Dedifferentiated amniotic fluid mesenchymal stem cell (primary cell): ENCODE measurements around the gene TFDP2.
"Not testable (repeated sequence)": the region's sequence is repeated elsewhere in the genome, so short reads cannot be mapped to it uniquely, and the experiment has no call there.

Experiments
- DNase-seq: peaks from one replicate; pipeline ENCODE4 v3.0.0-alpha.2; 2016; ENCODE audit errors: extremely low spot score

Gene TFDP2

DNA sequence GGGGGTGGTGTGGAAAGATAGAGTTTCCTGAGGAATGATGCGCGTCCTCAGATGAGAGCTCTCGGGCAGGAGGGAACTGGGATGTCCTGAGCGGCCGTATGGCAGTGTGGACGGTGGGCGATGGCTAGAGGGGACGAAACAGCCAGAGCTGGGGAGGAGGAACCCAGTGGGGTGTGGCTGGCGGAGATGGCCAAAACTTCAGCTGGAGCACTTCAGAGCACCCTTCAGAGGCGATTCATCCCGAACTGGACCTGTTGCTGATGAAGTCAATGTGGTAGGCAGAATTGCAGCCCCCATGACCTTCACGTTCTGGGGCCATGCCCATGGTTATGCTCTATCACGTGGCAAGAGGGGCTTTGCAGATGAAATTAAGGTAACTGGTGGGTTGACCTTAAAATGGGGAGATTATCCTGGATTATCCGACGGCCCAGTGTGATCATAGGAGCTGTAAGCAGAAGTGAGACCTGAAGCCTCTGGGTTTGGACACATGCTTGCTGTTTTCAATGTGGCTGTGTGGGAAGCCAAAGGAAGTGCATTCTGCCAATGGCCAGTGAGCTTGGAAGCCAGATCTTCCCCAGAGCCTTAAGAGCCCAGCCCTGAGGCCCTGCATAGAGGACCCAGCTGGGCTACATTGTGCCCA, 220.6 kb downstream of the TFDP2 start:
- no peak for DNase-seq

DNA sequence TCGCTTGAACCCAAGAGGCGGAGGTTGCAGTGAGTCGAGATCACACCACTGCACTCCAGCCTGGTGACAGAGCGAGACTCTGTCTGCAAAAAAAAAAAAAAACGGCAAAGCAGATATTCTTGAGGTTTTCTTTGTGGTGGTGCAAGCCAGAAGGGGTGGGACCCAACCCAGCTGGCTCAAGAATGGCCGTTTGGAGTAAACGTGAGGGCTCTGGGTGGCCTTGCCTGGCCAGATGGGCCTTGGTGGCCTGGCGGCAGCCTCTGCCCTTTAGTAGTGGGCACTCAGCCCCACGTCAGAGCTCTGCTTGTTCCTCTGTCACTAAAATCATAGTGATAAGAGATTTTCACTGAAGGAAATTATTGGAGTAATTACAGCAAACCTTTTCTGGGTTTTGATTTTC, 222.4 kb downstream of the TFDP2 start:
- DNase-seq: no peak

DNA sequence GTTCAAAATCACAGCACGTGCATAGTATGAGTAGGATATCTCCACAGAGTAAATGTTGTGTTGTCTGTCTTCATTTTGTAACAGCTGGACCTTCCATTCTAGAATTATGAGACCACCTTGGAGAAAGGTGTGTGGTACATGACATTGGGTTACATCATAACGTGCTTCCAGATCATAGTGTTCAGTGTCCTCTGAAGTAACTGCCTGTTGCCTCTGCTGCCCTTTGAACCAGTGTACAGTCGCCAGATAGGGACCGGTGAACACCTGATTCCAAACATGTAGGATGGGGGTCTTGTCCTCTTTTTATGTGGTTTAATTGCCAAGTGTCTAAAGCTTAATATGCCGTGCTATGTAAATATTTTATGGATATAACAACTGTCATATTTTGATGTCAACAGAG, 223.7 kb downstream of the TFDP2 start:
- not testable (repeated sequence) for DNase-seq

DNA sequence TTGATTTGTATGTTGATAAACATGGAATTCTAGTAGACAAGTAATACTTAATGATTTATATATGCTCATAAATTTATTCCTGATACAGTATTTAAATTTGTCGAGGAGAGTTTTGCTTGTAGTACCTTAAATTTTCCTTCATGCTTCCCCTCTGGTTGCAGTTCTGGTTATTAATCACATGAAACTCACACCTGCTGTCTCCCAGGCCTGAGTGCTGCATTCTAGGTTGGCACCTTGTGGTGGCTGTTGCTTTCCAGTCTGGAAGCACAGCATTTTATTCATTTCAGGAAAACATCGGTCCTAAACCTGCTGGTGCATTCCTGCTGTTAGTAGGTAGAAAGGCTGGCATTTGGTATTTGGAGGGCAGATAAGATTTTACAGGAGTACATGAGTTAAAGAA, 228.0 kb downstream of the TFDP2 start:
- DNase-seq: no peak

DNA sequence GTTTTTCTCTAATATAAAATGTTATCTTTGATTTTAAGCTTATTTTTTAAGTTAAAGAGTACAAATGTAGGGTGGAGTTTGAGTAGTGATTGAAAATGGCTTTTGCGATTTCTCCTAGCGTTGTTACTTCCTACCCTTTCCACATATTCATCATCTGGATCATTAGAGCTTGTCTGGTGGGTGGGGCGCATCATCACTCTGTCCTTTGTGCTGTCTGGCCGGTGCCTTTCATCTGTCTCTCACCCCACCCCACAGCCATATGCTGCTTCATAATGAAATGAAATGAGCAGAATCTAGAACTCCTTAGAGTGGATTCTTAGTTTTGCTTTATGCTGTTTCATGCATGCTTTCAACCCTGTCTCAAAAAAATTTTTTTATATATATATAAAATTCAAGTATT, 228.6 kb downstream of the TFDP2 start:
- no peak for DNase-seq

DNA sequence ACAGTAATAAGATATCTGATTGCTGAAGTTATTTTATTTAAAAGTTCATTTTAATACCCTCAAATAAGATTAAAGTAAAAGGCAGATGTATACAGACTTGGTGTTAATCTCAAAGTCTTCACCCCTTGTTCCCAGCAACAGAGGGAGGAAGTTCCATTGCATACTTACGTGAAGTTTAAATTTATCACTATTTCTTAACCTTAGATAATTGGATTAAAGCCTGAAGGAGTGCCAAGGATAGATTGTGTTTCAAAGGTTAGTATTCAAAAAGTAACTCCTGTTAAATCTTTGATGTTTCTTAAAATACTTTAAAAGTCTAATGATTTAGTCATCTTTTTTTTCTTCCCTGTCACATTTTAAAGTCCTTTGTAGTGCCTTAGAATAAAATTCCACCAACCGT, 233.6 kb downstream of the TFDP2 start:
- DNase-seq: no peak

DNA sequence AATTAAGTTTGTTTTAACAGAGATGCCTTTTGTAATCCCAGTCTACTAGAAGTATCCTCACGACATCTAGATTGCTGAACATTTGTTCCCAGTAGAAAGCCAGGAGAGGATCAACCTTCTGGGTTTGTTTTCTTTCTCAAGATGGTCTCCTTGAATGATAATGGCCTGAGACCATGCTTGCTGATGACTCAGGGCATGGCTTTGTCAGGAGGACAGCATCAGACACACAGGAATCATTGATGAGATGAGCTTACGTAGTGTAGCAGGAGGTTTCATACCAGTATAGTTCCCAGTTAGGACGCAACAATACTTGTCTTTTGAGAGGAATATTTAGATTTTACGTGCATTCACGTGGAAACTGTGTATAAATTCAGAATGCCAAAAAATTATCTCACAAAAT, 234.3 kb downstream of the TFDP2 start:
- no peak for DNase-seq

DNA sequence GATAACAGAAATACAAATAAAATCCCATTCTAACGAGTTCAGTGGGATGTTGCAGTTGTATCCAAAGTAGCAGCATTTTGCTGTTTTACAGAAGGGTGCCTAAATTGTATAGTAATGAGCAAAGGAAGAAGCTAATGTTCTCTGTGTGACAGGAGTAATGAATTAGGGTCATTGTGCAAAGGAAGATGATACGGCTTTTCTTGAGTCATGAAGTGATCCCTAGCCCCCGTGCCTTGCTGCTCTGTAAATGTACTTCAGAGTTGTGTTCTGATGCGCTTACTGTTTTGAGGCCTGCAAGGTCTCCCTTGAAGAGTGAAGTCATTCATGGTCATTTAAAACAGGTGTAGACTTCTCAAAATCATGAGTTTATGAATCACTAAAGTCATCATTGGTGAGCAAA, 235.0 kb downstream of the TFDP2 start:
- DNase-seq: no peak

DNA sequence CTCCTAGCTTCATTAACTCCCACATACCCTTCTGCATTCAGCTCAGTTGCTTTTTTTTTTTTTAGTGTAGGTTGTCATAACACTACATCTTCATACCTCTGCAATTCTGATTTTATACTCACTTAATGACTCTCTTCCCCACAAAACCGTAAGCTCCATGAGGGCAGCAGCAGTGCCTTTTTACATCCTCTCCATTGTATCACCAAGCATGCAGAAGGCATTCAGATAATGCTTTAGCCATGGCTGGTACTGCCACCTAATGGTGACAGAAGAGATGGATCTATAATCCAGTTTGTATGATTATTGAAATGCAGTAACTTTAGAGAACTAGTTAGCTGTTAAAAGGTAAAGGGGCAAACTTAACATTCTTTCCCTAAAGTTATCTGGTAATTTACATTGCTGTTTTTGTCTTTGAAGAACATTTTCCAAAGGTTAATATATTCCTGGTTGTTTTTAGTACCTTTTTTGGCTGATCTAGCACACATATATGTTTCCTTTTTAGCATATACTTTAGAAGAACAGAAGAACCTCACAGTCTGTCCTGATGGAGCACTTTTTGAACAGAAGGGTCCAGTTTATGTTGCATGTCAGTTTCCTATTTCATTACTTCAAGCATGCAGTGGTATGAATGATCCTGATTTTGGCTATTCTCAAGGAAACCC, 236.1 kb downstream of the TFDP2 start:
- DNase-seq: peak; percentile 23

DNA sequence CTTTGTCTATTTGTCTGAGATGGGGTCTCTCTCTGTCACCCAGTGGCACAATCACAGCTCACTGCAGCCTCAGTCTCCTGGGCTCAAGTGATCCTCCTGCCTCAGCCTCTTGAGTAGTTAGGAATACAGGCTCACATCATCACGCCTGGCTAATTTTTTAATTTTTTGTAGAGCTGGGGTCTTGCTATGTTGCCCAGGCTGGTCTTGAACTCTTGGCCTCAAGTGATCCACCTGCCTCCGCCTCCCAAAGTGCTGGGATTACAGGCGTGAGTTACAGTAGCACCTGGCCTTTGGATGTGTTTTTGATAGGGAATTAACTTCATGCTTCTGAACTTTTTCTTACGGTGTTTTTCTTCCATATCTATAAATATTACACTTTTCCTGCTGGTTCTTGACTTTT, 239.4 kb downstream of the TFDP2 start:
- DNase-seq: not testable (repeated sequence)

DNA sequence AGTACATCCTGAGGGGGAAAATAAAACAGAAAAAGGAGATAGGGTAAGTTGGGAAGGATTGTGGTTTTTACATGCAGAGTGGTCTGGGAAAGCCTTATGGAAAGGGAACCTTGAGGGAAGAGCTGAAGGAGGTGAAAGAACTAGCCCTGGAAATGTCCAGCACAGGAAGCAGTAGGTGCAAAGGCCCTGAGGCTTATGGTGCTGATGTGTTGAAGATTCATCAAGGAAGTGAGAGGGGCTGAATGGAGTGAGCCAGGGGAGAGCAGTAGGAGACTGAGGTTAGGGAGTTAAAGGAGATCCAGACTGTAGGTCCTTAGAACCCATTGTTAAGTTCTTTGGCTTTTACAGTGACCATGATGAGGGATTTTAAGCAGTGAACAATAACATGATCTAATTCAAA, 239.9 kb downstream of the TFDP2 start:
- DNase-seq: no peak

DNA sequence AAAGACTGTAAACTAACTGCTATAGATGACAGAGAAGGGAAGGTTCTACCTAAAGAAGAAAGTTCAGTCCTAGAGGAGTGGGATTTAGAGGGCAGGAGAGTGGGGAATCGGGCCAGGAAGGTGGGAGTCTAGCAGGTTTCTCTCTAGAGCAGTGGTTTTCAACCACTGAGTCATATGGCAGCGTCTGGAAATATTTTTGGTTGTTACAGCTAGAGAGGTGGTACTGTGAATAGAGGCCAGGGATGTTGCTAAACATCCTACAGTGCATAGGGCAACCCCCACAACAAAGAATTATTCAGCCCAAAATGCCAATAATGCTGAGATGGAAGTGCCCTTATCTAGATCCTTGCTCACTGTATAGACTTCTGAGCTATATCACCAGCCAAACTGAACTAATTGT, 244.2 kb downstream of the TFDP2 start:
- DNase-seq: no peak

DNA sequence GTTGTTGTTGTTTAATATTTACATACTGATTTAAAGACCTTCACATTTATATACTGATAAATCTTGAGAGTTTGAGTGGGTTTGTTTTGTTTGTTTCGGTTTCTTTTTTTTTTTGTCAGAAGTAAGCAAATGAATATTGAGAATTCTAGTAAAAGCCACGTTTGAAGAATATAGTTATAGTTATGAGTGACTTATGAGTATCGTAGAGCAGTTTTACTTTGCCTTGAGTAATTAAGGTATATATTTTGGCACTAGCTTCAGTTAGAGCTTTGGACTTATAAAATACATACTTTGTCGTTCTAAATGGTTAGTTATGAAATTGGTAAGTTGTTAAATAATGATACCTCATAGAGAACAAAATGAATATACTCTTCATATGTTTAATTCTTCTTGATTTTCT, 245.1 kb downstream of the TFDP2 start:
- DNase-seq: no peak

DNA sequence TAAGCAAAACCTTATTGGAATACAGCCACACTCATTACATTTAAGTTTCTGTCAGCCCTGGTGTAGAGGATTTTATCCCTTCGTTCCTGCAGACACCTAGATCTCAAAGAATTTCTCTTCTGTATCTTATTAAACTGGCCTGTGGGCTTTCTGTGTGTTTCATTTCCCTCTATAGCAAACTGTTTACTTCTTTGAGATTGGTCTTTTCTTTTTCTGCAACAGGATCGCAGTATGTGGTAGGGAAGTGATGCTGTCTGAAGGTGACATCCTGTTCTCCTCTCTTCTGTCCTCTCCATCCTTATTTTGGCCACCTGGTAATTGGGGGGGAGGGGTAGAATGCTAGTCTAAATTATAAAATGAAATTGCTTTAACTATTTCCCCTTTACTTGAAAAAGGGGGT, 247.4 kb downstream of the TFDP2 start:
- no peak for DNase-seq

DNA sequence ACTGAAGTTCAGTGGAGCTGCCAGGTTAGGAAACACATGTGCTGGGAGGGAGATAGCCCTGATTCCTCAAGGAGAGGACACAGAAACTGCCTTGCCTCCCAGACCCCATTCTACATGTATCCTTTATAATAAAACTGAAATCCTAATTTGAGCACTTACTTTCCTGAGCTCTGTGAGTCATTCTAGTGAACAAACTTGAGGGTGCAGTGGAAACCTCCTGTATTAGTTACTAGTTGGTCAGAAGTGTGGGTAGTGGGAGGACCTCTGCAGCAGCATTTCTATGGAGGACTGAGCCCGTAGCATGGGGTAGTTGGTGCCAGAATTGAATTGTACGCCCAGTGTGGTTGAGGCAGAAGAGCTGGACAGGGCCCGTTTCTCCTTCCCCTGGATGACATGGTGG, 249.0 kb downstream of the TFDP2 start:
- DNase-seq: no peak

DNA sequence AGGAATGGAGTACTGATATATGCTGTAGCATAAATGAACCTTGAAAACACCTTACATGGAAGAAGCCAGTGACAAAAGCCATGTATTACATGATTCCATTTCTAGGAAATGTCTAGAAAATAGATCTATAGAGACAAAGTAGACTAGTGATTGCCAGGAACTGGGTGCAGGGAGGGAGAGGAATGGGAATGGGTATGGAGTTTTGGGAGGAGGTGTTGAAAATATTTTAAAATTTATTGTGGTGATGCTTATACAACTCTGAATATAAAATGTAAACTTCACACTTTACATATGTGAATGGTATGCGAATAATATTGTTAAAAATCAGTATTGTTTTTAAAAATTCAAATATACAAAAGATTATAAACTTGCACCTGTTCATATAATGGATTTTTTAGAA, 250.4 kb downstream of the TFDP2 start:
- DNase-seq: no peak

DNA sequence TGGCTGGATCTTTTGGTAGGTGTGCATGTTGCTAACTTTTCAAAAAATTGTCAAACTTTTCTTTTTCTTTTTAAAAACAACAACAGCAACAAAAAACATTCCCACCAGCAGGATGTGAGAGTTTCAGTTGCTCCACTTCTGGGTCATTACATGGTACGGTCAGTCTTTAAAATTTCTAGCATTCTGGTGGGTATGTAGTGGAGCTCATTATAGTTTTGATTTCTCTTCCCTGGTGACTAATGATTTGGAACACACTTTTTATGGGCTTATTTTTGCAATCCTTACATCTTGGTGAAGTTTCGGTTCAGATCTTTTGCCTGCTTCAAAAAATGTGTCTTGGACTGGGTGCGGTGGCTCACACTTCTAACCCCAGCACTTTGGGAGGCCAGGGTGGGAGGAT, 253.6 kb downstream of the TFDP2 start:
- DNase-seq: no peak

DNA sequence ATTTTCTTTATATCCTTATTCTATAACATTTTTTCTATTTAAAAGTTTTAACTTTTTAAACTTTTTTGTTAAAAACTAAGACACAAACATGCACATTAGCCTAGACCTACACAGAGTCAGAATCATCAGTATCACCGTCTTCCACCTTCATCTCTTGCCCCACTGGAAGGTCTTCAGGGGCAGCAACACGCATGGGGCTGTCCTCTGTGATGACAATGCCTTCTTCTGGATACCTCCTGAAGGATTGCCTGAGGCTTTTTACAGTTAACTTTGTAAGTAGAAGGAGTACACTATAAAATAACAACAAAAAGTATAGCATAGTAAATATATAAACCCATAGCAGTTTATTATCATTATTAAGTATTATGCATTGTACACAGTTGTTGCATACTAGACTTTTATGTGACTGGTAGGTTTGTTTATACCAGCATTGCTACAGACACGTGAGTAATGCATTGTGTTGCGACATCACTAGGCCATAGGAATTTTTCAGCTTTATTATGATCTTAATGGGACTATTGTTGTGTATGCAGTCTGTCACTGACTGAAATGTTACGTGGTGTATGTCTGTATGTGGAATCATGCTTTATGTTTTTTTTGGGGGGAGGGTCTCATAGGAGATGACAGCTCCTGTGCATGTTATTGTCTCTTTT, 254.7 kb downstream of the TFDP2 start:
- DNase-seq: peak; percentile 67
